ENCODE measurements around the gene CDK13. TPM values are rescaled to one million over a fixed set of nuclear protein-coding genes. Genes with fewer than 3 reads are reported as not detected.

The CDK13 gene
- total and polyA plus RNA-seq, 9 of the 15 experiments (the other 6 are each of a cell fraction or from before 2014, with no cell fraction given): 9.8 to 46.1 (median 32.4) TPM

DNA sequence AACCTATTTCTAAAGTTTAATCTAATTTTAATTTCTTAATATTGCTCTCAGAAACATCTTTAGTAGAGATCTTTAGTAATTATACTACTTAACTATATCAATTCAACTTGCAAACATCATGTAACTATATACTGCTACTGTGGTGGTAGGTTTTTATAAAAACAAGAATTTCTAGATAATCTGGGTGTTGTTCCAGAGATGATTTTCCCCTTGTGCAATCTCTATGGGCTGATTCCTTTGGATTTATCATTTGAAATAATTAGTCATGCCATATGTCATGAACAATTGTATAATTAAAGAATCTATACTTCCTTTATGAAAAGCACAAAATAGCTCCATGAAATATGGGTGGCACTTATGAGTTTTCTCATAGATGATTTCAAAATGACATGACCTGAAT, 23.9 kb upstream of the CDK13 start:
- Histone ChIP-seq H3K27ac (ENCODE audit: extremely low read depth, low read depth, low read length) (no peak overlapping the region), H3K9ac (ENCODE audit: insufficient read depth in 1 of 2, low read depth in 2 of 2, low read length in 2 of 2) (no peak overlapping the region), H2AFZ (ENCODE audit: low read depth, low read length) (no peak overlapping the region), H3K9me1 (ENCODE audit: control insufficient read depth, insufficient read depth, low read length) (no peaks in the 10 kb centered on the region), H3K4me1 (replicated peaks in 1 of 2; ENCODE audit: control insufficient read depth in 2 of 2, insufficient read depth in 2 of 2, low read length in 2 of 2) (no peaks in the 10 kb centered on the region; a peak in 1 of 5 replicates), H3K79me2 (ENCODE audit: control insufficient read depth, insufficient read depth, low read length) (no peaks in the 10 kb centered on the region), H3K4me3 (no peak overlapping the region), H3K27me3 (ENCODE audit: control insufficient read depth in 2 of 2, insufficient read depth in 2 of 2, low read length in 2 of 2) (peaks cover 0 to 7% of the 10 kb centered on the region in 2 experiments; a peak in 3 of 5 replicates), H3K36me3 (ENCODE audit: control insufficient read depth, insufficient read depth, low read length) (no peaks in the 10 kb centered on the region), H4K20me1 (replicated peaks; ENCODE audit: control insufficient read depth, insufficient read depth, low read length) (no peaks in the 10 kb centered on the region), H3K9me3 (replicated peaks; ENCODE audit: control insufficient read depth, insufficient read depth, low read depth, low read length) (no peaks in the 10 kb centered on the region), H3K4me2 (ENCODE audit: insufficient read depth, low read length) (no peak overlapping the region)
- no peak for ATAC-seq
- no peak for FAIRE-seq
- TF ChIP-seq ZNF146 (CRISPR knock-in tag; IDR thresholded peaks at IDR 0.05; ENCODE audit: unreplicated experiment): no peak
- no peak for TF ChIP-seq SNIP1 (IDR thresholded peaks at IDR 0.05; ENCODE audit: low read depth)
- TF ChIP-seq ELF4 (CRISPR knock-in tag; IDR thresholded peaks at IDR 0.05): no peak
- TF ChIP-seq, protein P1, sequence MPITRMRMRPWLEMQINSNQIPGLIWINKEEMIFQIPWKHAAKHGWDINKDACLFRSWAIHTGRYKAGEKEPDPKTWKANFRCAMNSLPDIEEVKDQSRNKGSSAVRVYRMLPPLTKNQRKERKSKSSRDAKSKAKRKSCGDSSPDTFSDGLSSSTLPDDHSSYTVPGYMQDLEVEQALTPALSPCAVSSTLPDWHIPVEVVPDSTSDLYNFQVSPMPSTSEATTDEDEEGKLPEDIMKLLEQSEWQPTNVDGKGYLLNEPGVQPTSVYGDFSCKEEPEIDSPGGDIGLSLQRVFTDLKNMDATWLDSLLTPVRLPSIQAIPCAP (CRISPR knock-in tag; IDR thresholded peaks at IDR 0.05; ENCODE audit: borderline replicate concordance): no peak
- TF ChIP-seq, protein P2, sequence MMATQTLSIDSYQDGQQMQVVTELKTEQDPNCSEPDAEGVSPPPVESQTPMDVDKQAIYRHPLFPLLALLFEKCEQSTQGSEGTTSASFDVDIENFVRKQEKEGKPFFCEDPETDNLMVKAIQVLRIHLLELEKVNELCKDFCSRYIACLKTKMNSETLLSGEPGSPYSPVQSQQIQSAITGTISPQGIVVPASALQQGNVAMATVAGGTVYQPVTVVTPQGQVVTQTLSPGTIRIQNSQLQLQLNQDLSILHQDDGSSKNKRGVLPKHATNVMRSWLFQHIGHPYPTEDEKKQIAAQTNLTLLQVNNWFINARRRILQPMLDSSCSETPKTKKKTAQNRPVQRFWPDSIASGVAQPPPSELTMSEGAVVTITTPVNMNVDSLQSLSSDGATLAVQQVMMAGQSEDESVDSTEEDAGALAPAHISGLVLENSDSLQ (IDR thresholded peaks at IDR 0.05): no peak
- TF ChIP-seq PYGO2 (tag; IDR thresholded peaks at IDR 0.05): no peak
- TF ChIP-seq GABPB1 (CRISPR knock-in tag; IDR thresholded peaks at IDR 0.05): no peak
- TF ChIP-seq NR2C2 (CRISPR knock-in tag; IDR thresholded peaks at IDR 0.05): no peak
- TF ChIP-seq NR2C2 (tag; IDR thresholded peaks at IDR 0.05): no peak
- no peak for TF ChIP-seq POU5F1 (IDR thresholded peaks at IDR 0.05; ENCODE audit: borderline replicate concordance, low read depth, low read length, partially characterized antibody)
- no peak for TF ChIP-seq KDM5B (IDR thresholded peaks at IDR 0.05; ENCODE audit: insufficient replicate concordance, low read depth, low read length)
- no peak for TF ChIP-seq ZNF239 (CRISPR knock-in tag; IDR thresholded peaks at IDR 0.05)
- no peak for TF ChIP-seq ZNF217 (CRISPR knock-in tag; IDR thresholded peaks at IDR 0.05)
- TF ChIP-seq PHTF2 (CRISPR knock-in tag; IDR thresholded peaks at IDR 0.05): no peak
- TF ChIP-seq DACH1 (IDR thresholded peaks at IDR 0.05; ENCODE audit: partially characterized antibody): no peak
- TF ChIP-seq NFIC (IDR thresholded peaks at IDR 0.05): no peak
- TF ChIP-seq OTX1 (CRISPR knock-in tag; IDR thresholded peaks at IDR 0.05): no peak
- no peak for TF ChIP-seq ZNF12 (CRISPR knock-in tag; IDR thresholded peaks at IDR 0.05)
- no peak for TF ChIP-seq TEAD1 (CRISPR knock-in tag; IDR thresholded peaks at IDR 0.05)
- TF ChIP-seq, protein P3, sequence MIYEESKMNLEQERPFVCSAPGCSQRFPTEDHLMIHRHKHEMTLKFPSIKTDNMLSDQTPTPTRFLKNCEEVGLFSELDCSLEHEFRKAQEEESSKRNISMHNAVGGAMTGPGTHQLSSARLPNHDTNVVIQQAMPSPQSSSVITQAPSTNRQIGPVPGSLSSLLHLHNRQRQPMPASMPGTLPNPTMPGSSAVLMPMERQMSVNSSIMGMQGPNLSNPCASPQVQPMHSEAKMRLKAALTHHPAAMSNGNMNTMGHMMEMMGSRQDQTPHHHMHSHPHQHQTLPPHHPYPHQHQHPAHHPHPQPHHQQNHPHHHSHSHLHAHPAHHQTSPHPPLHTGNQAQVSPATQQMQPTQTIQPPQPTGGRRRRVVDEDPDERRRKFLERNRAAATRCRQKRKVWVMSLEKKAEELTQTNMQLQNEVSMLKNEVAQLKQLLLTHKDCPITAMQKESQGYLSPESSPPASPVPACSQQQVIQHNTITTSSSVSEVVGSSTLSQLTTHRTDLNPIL (CRISPR knock-in tag; IDR thresholded peaks at IDR 0.05): no peak
- in situ Hi-C loops (cut with MboI) (no loop called here), intact Hi-C loops (cut with micrococcal nuclease) (no loop called here)
- ChIA-PET POLR2A (interaction anchor here (2.0 kb wide), 1 partner anchor 22 kb away, joined by 5 read pairs; no protein-coding TSS in a partner anchor), CTCF (ENCODE audit: low intra/inter-chr PET ratio) (no interaction called here)
- no TSS peak for BruUV-seq (replicated peaks)
- DNase-seq (ENCODE audit: extremely low read depth in 1 of 4, low spot score in 3 of 4): no peak
